Measurements from ENCODE around the gene PLCG2. TPM values are rescaled to one million over a fixed set of nuclear protein-coding genes. Genes with fewer than 3 reads are reported as not detected.
"Not testable (repeated sequence)": the region's sequence is repeated elsewhere in the genome, so short reads cannot be mapped to it uniquely, and the experiment has no call there.

Gene PLCG2
- polyA plus RNA-seq, 1 donor from 2014 or later: not detected

GRCh38 chr16:81756615-81757356, 22.3 kb upstream of the PLCG2 start:
- Histone ChIP-seq H3K9me2 (ENCODE audit: insufficient read depth, low read length) (no peaks in the 10 kb centered on the region), H2AFZ (ENCODE audit: low read depth, low read length) (no peak overlapping the region), H3K36me3 (ENCODE audit: insufficient read depth, low read length) (no peaks in the 10 kb centered on the region), H4K20me1 (ENCODE audit: insufficient read depth) (no peaks in the 10 kb centered on the region), H3K9me3 (ENCODE audit: low read length) (no peaks in the 10 kb centered on the region), H3K27ac (ENCODE audit: low read length) (no peak overlapping the region), H3K4me2 (ENCODE audit: low read length) (no peak overlapping the region), H3K79me2 (replicated peaks; ENCODE audit: insufficient read depth, low read length) (no peaks in the 10 kb centered on the region), H3F3A (ENCODE audit: insufficient read depth, low read length, poor library complexity, severe bottlenecking) (no peaks in the 10 kb centered on the region), H3K27me3 (ENCODE audit: insufficient read depth, low read depth, low read length) (no peaks in the 10 kb centered on the region), H3K4me3 (ENCODE audit: low read length) (no peak overlapping the region), H3K9ac (ENCODE audit: low read length) (no peak overlapping the region)
- no peak for TF ChIP-seq SMC3 (conservative IDR thresholded peaks at IDR 0.05; ENCODE audit: poor library complexity)

- no peak overlapping the region for H3K4me2 ChIP-seq (ENCODE audit: low read length)
- H3K27ac ChIP-seq (ENCODE audit: low read length): no peak overlapping the region
- no peak overlapping the region for H2AFZ ChIP-seq (ENCODE audit: low read depth, low read length)
- no peaks in the 10 kb centered on the region for H3K27me3 ChIP-seq (ENCODE audit: insufficient read depth, low read depth, low read length)
- H3F3A ChIP-seq (ENCODE audit: insufficient read depth, low read length, poor library complexity, severe bottlenecking): no peaks in the 10 kb centered on the region
- no peaks in the 10 kb centered on the region for H4K20me1 ChIP-seq (ENCODE audit: insufficient read depth)
- H3K36me3 ChIP-seq (ENCODE audit: insufficient read depth, low read length): no peaks in the 10 kb centered on the region
- H3K79me2 ChIP-seq (replicated peaks; ENCODE audit: insufficient read depth, low read length): no peaks in the 10 kb centered on the region
- no peaks in the 10 kb centered on the region for H3K9me3 ChIP-seq (ENCODE audit: low read length)
- H3K4me3 ChIP-seq (ENCODE audit: low read length): no peak overlapping the region
- H3K9ac ChIP-seq (ENCODE audit: low read length): no peak overlapping the region
- no peak for TF ChIP-seq CTCF (IDR thresholded peaks at IDR 0.05; ENCODE audit: poor library complexity, severe bottlenecking)
- TF ChIP-seq TAF1 (IDR thresholded peaks at IDR 0.05; ENCODE audit: low read depth): no peak
- TF ChIP-seq SMC3 (conservative IDR thresholded peaks at IDR 0.05; ENCODE audit: poor library complexity): no peak
- TF ChIP-seq EP300 (conservative IDR thresholded peaks at IDR 0.05; ENCODE audit: poor library complexity, severe bottlenecking): no peak
- TF ChIP-seq REST (IDR thresholded peaks at IDR 0.05; ENCODE audit: borderline replicate concordance): no peak
- no peak for TF ChIP-seq RAD21 (conservative IDR thresholded peaks at IDR 0.05)
- no peak for TF ChIP-seq EZH2 (IDR thresholded peaks at IDR 0.05; ENCODE audit: borderline replicate concordance, insufficient read depth, low read length, poor library complexity, severe bottlenecking)
- no peak for TF ChIP-seq MXI1 (conservative IDR thresholded peaks at IDR 0.05; ENCODE audit: poor library complexity, severe bottlenecking)
- no peak for TF ChIP-seq POLR2AphosphoS5 (IDR thresholded peaks at IDR 0.05)
- H3K9me2 ChIP-seq (ENCODE audit: insufficient read depth, low read length): no peaks in the 10 kb centered on the region
Measured at GRCh38 chr16:81758376-81758775, 20.7 kb upstream of the PLCG2 start.

- not testable (repeated sequence) for H3K9ac ChIP-seq (ENCODE audit: low read length); H3K4me3 ChIP-seq (ENCODE audit: low read length); H3K9me3 ChIP-seq (ENCODE audit: low read length); H3K9me2 ChIP-seq (ENCODE audit: insufficient read depth, low read length); H3K27me3 ChIP-seq (ENCODE audit: insufficient read depth, low read depth, low read length); H3K79me2 ChIP-seq (replicated peaks; ENCODE audit: insufficient read depth, low read length); H3F3A ChIP-seq (ENCODE audit: insufficient read depth, low read length, poor library complexity, severe bottlenecking); H2AFZ ChIP-seq (ENCODE audit: low read depth, low read length); H3K27ac ChIP-seq (ENCODE audit: low read length); H4K20me1 ChIP-seq (ENCODE audit: insufficient read depth); H3K4me2 ChIP-seq (ENCODE audit: low read length); H3K36me3 ChIP-seq (ENCODE audit: insufficient read depth, low read length)
Measured at GRCh38 chr16:81762322-81762721, 16.8 kb upstream of the PLCG2 start.
